Natural killer cell treated with Interleukin-12 subunit alpha and Interleukin-12 subunit beta and Interleukin-15 and Interleukin-18, amount 100 ng/mL, for 72 hours (primary cell): ENCODE results near the gene PAPOLB. TPM values are rescaled to one million over a fixed set of nuclear protein-coding genes. Genes with fewer than 3 reads are reported as not detected.

Source experiments
- total RNA-seq, 2 donors: library from RNA; stranded (reverse); gene quantifications; one replicate each; pipeline ENCODE4 v1.2.3, GENCODE V29; 2022

PAPOLB gene
- total RNA-seq, 2 donors from 2014 or later: 0.10 TPM; not detected in 1

Other genes starting within 250 kb of the PAPOLB start
- 10 to 100 TPM; 35.6 to 48.1 TPM for gene FOXK1, start 179.7 kb downstream of the PAPOLB start, total RNA-seq
- 10 to 100 TPM; 87.3 to 99.4 TPM for gene AP5Z1, start 86.4 kb downstream of the PAPOLB start, total RNA-seq
- under 1 TPM in 1 of 2 donors, not detected in 1; 0.19 TPM for gene RADIL, start 21.7 kb upstream of the PAPOLB start, total RNA-seq
- not detected for gene MMD2, start 97.2 kb upstream of the PAPOLB start, total RNA-seq
- 10 to 100 TPM; 14.2 to 15.7 TPM for gene RBAK, start 183.8 kb upstream of the PAPOLB start, total RNA-seq